GM19025 (cell line): ENCODE data around the gene PLEKHN1.
"Not testable (repeated sequence)": the region's sequence is repeated elsewhere in the genome, so short reads cannot be mapped to it uniquely, and the experiment has no call there.

Experiments used
- ATAC-seq: cut with Tn5 transposase; IDR thresholded peaks from one replicate; pipeline ENCODE4 v1.9.1; 2021; ENCODE audit warnings: mild to moderate bottlenecking, low read depth, moderate library complexity; ENCODE audit not compliant: unreplicated experiment

PLEKHN1 gene

GRCh38 chr1:971751-972506 lies 5.6 kb downstream of the PLEKHN1 start:
- ATAC-seq: no peak

- no peak for ATAC-seq
Observed at GRCh38 chr1:972726-973458, 6.6 kb downstream of the PLEKHN1 start.

GRCh38 chr1:973459-974292 lies 7.4 kb downstream of the PLEKHN1 start:
- ATAC-seq: no peak

GRCh38 chr1:974293-974640 lies 8.0 kb downstream of the PLEKHN1 start:
- ATAC-seq: no peak

- ATAC-seq: no peak
Observed at GRCh38 chr1:974687-975328, 8.5 kb downstream of the PLEKHN1 start.

GRCh38 chr1:975365-975764 lies 9.1 kb downstream of the PLEKHN1 start:
- ATAC-seq: no peak

GRCh38 chr1:975896-976683 lies 9.8 kb downstream of the PLEKHN1 start:
- ATAC-seq: no peak

GRCh38 chr1:976791-977190 lies 10.5 kb downstream of the PLEKHN1 start:
- ATAC-seq: not testable (repeated sequence)

- no peak for ATAC-seq
Observed at GRCh38 chr1:978069-978834, 12.0 kb downstream of the PLEKHN1 start.

GRCh38 chr1:978835-979743 lies 12.8 kb downstream of the PLEKHN1 start:
- ATAC-seq: no peak

- no peak for ATAC-seq
Observed at GRCh38 chr1:979744-980072, 13.4 kb downstream of the PLEKHN1 start.

GRCh38 chr1:980137-980571 lies 13.9 kb downstream of the PLEKHN1 start:
- ATAC-seq: no peak

GRCh38 chr1:980602-981395 lies 14.5 kb downstream of the PLEKHN1 start:
- no peak for ATAC-seq

GRCh38 chr1:981491-981954 lies 15.2 kb downstream of the PLEKHN1 start:
- ATAC-seq: no peak

- ATAC-seq: no peak
Observed at GRCh38 chr1:981955-982558, 15.8 kb downstream of the PLEKHN1 start, which contains the start of gene PERM1. Gene PERM1 (minus strand): TSS chr1:982093. CDS start chr1:981029, 1,064 bp downstream.

GRCh38 chr1:982765-983436 lies 16.6 kb downstream of the PLEKHN1 start:
- ATAC-seq: no peak
